DOHH2 (cell line): ENCODE measurements around the gene TTF1.

ENCODE experiments used
- EZH2phosphoT487 ChIP-seq: fragments of 200-600 bp; sonication (generic); IDR thresholded peaks from 2 replicates; pipeline ENCODE4 v1.6.1; 2017; ENCODE audit warnings: borderline replicate concordance, mild to moderate bottlenecking, antibody characterized with exemption, low read length, moderate library complexity, mixed read lengths
- TF ChIP-seq, protein P1 (sequence below): fragments of 200-600 bp; sonication (generic); IDR thresholded peaks from one replicate; pipeline ENCODE4 v1.5.1; 2014; ENCODE audit warnings: antibody characterized with exemption, mild to moderate bottlenecking, low read depth, low read length; ENCODE audit not compliant: poor library complexity, severe bottlenecking

- TF ChIP-seq, protein P1, sequence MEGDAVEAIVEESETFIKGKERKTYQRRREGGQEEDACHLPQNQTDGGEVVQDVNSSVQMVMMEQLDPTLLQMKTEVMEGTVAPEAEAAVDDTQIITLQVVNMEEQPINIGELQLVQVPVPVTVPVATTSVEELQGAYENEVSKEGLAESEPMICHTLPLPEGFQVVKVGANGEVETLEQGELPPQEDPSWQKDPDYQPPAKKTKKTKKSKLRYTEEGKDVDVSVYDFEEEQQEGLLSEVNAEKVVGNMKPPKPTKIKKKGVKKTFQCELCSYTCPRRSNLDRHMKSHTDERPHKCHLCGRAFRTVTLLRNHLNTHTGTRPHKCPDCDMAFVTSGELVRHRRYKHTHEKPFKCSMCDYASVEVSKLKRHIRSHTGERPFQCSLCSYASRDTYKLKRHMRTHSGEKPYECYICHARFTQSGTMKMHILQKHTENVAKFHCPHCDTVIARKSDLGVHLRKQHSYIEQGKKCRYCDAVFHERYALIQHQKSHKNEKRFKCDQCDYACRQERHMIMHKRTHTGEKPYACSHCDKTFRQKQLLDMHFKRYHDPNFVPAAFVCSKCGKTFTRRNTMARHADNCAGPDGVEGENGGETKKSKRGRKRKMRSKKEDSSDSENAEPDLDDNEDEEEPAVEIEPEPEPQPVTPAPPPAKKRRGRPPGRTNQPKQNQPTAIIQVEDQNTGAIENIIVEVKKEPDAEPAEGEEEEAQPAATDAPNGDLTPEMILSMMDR: no peak
- no peak for TF ChIP-seq EZH2phosphoT487
Measured at GRCh38 chr9:132401824-132402223, 4.8 kb downstream of the TTF1 start.
